Activated CD8-positive, alpha-beta T cell treated with anti-CD3 and anti-CD28 coated beads for 36 hours (primary cell): Measurements from ENCODE around the gene MARCHF9. TPM values are rescaled to one million over a fixed set of nuclear protein-coding genes. Genes with fewer than 3 reads are reported as not detected.

ENCODE experiments used
- ATAC-seq: fragments of 200-7000 bp; cut with Tn5 transposase; one replicate; pipeline ENCODE4 v1.10.0; 2021; ENCODE audit warnings: mild to moderate bottlenecking, moderate library complexity
- CTCF ChIA-PET: fragments of 350-600 bp; sonication (Branson Sonifier 250); formaldehyde crosslinking; loops from one replicate; lab custom pipeline; 2021; ENCODE audit warnings: antibody characterized with exemption; lab: Charles Lee
- POLR2A ChIA-PET: fragments of 350-600 bp; sonication (Branson Sonifier 250); formaldehyde crosslinking; loops from one replicate; lab custom pipeline; 2021; ENCODE audit warnings: antibody characterized with exemption; lab: Charles Lee
- DNase-seq: peaks from one replicate; pipeline ENCODE4 v3.0.0-alpha.2; 2020
- H3K27ac Mint-ChIP-seq: one replicate; pipeline ENCODE4 v1.8.0; 2021; ENCODE audit warnings: mild to moderate bottlenecking, mixed read lengths
- H3K27me3 Mint-ChIP-seq: one replicate; pipeline ENCODE4 v1.8.0; 2021; ENCODE audit warnings: mixed read lengths
- H3K36me3 Mint-ChIP-seq: one replicate; pipeline ENCODE4 v1.8.0; 2021; ENCODE audit warnings: low read depth, mixed read lengths
- H3K4me1 Mint-ChIP-seq: one replicate; pipeline ENCODE4 v1.8.0; 2021; ENCODE audit warnings: low read depth, mixed read lengths
- H3K4me3 Mint-ChIP-seq: one replicate; pipeline ENCODE4 v1.8.0; 2021; ENCODE audit warnings: mild to moderate bottlenecking, moderate library complexity, mixed read lengths
- H3K9me3 Mint-ChIP-seq: one replicate; pipeline ENCODE4 v1.8.0; 2021; ENCODE audit warnings: mixed read lengths
- intact Hi-C: fragments of 100-400 bp; cut with micrococcal nuclease; formaldehyde crosslinking; loops from one replicate; pipeline ENCODE4 v1.10.0; 2022
- total RNA-seq, 2 experiments: library from RNA; stranded (reverse); gene quantifications; one replicate each; pipeline ENCODE4 v1.2.3, GENCODE V29; 2021
- TF ChIP-seq, protein P1 (sequence below): fragments of 200-600 bp; IDR thresholded peaks from one replicate; pipeline ENCODE4 v1.8.0; 2022; ENCODE audit warnings: antibody characterized with exemption, mild to moderate bottlenecking

MARCHF9 gene
- total RNA-seq, 2 experiments from 2014 or later = 23.4 to 24.3 TPM

DNA sequence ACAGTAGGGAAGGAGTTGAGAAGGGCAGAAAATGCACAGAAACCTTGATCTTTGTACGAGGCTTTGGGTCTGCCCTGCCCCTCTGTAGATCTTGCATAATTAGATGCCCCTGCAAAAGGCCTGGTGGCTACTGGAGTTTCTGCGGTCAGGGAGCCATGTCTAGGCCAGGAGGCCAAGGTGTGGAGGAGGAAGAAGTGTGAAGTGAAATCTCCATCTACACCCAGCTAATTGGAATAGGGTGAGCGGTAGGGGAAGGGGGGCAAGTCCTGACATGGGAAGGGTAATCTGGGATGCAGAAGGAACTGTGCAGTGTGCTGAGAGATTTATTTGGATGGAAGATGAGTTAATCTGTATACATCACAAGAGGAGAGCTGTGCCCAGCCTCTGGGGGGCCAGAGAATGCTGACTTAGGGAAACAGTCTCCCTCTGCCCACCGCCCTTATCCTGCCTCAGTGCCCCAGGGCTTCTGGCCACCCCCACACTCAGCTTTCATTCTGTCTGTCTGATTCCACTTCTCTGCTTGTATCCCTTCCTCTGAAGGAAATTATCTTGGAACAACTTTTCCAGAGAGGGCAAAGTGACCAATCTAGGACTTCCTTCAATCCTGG lies 6.6 kb downstream of the MARCHF9 start:
- intact Hi-C loops = no loop called here
- Mint-ChIP-seq H3K9me3 (no peaks in the 10 kb centered on the region), H3K27ac (no peak overlapping the region), H3K4me3 (no peak overlapping the region), H3K36me3 (peaks cover 55% of the 10 kb centered on the region), H3K4me1 (peaks cover 42% of the 10 kb centered on the region), H3K27me3 (peaks cover 3% of the 10 kb centered on the region)
- TF ChIP-seq, protein P1, sequence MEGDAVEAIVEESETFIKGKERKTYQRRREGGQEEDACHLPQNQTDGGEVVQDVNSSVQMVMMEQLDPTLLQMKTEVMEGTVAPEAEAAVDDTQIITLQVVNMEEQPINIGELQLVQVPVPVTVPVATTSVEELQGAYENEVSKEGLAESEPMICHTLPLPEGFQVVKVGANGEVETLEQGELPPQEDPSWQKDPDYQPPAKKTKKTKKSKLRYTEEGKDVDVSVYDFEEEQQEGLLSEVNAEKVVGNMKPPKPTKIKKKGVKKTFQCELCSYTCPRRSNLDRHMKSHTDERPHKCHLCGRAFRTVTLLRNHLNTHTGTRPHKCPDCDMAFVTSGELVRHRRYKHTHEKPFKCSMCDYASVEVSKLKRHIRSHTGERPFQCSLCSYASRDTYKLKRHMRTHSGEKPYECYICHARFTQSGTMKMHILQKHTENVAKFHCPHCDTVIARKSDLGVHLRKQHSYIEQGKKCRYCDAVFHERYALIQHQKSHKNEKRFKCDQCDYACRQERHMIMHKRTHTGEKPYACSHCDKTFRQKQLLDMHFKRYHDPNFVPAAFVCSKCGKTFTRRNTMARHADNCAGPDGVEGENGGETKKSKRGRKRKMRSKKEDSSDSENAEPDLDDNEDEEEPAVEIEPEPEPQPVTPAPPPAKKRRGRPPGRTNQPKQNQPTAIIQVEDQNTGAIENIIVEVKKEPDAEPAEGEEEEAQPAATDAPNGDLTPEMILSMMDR = no peak
- DNase-seq = no peak
- ChIA-PET POLR2A (interaction anchor here (0.9 to 1.2 kb wide), 3 partner anchors 11 to 137 kb away, joined by 3 read pairs; partner anchors contain the start of genes EEF1AKMT3, METTL1 and TSFM), CTCF (interaction anchor here (0.8 to 10.4 kb wide), 3 partner anchors 17 to 143 kb away, joined by 3 to 122 read pairs (median 4); partner anchors contain the start of genes EEF1AKMT3, METTL1 and TSFM)
- ATAC-seq = no peak

DNA sequence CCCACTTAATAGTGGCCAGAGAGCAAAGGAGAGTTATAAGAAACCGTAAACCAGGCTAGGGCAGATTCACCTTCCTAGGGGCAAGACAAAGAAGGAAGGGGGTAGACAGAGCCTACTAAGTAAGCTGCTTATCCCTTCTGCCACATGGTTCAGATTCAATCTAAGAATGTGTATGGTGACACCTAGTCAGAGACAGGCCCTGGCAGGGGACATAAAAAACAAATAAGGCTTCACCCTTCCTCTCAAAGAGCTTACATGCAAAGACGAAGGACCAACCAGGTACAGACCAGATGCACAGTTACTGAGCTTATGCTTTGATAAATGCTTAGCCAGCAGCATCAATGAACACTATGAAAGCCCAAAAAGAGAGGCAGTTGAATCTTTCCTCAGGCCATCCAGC lies 7.6 kb downstream of the MARCHF9 start:
- ATAC-seq (no peak), DNase-seq (no peak)
- TF ChIP-seq, protein P1 = no peak
- Mint-ChIP-seq H3K36me3 (peaks cover 49% of the 10 kb centered on the region), H3K4me1 (peaks cover 42% of the 10 kb centered on the region), H3K27ac (no peak overlapping the region), H3K4me3 (no peak overlapping the region), H3K27me3 (peaks cover 6% of the 10 kb centered on the region), H3K9me3 (no peaks in the 10 kb centered on the region)
- POLR2A ChIA-PET = interaction anchor here (1.2 kb wide), 1 partner anchor 10 kb away, joined by 3 read pairs; the partner anchor contains the start of genes EEF1AKMT3 and METTL1
- CTCF ChIA-PET = interaction anchor here (0.7 to 10.4 kb wide), 3 partner anchors 16 to 142 kb away, joined by 3 to 122 read pairs (median 3); partner anchors contain the start of genes EEF1AKMT3, METTL1, TSFM and TSPAN31
- intact Hi-C loops = no loop called here

DNA sequence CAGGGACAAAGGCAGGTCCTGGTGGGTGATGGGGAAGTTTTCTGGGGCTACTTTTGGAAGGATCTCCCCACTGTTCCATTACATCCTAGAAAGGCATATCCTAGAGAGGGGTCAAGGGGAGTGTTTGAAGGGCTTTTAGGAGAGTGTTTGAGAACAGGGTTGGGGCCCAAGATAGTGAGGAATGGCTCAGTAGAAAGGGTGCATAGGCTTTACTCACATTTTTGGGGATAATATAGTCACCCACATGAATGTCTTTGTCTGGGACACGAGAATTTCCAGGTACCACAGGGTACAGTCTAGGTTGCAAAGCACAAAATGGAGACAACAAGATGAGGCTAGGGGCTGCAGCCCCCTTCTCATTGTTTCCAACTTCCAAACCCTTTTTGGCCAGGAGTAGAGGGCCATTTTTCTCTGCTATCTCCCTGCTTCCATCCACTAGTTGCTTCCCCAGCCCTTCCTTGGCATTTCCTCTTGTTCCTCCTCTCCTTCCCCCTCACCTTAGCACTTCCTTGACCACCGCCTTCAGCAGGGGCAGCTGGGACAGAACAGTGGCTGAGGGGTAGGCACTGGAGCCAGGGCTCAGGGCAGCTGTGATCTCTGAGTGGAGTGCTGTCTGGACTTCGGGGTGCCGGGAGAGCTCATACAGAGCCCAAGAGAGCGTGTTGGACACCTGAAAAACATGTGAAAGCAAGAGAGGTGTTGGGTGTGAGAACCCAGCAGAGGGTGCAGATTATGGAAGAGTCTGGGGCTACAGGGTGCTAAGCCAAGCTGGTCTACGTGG lies 9.2 kb downstream of the MARCHF9 start:
- peaks cover 52% of the 10 kb centered on the region for H3K36me3 Mint-ChIP-seq
- H3K4me1 Mint-ChIP-seq = peaks cover 38% of the 10 kb centered on the region
- CTCF ChIA-PET = interaction anchor here (0.7 to 10.4 kb wide), 10 partner anchors 8 to 142 kb away, joined by 3 to 122 read pairs (median 3); partner anchors contain the start of genes CDK4, EEF1AKMT3, MARCHF9 and METTL1
- no peak for ATAC-seq
- H3K4me3 Mint-ChIP-seq = peak overlapping the region; percentile 80
- H3K27ac Mint-ChIP-seq = peak overlapping the region; percentile 70
- POLR2A ChIA-PET = interaction anchor here (0.7 to 1.6 kb wide), 8 partner anchors 7 to 131 kb away, joined by 3 to 10 read pairs (median 4); partner anchors contain the start of genes CTDSP2, MARCHF9 and TSFM
- intact Hi-C loops = no loop called here
- H3K27me3 Mint-ChIP-seq = peaks cover 6% of the 10 kb centered on the region
- DNase-seq = no peak
- H3K9me3 Mint-ChIP-seq = no peaks in the 10 kb centered on the region
- TF ChIP-seq, protein P1 = no peak

DNA sequence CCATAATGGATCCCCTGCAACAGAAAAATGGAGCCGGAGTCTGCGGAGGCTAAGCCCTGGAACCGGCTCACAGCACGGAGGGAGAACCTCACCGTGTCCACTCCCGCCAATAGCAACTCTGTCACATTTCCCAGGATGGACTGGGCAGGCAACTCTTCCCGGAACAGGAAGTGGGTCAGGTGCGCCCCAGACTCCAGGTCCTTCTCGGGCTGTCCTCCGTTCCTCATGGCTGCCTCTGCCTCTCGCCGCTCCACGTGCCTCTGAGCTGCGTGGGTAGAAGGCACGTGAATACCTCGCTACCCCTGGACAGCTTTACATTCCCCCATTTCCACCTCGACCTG lies 9.7 kb downstream of the MARCHF9 start:
- POLR2A ChIA-PET = interaction anchor here (0.7 to 1.6 kb wide), 8 partner anchors 8 to 164 kb away, joined by 3 to 10 read pairs (median 4); partner anchors contain the start of genes MARCHF9 and TSFM
- DNase-seq (peak; percentile 52), ATAC-seq (peak; percentile 21)
- Mint-ChIP-seq H3K4me1 (peaks cover 34% of the 10 kb centered on the region), H3K27me3 (peaks cover 6% of the 10 kb centered on the region), H3K9me3 (no peaks in the 10 kb centered on the region), H3K36me3 (peaks cover 51% of the 10 kb centered on the region), H3K27ac (peak overlapping the region; percentile 70), H3K4me3 (peak overlapping the region; percentile 80)
- CTCF ChIA-PET = interaction anchor here (0.7 to 10.4 kb wide), 9 partner anchors 8 to 141 kb away, joined by 3 to 122 read pairs (median 3); partner anchors contain the start of genes CDK4, EEF1AKMT3, MARCHF9 and METTL1
- intact Hi-C loops = no loop called here
- TF ChIP-seq, protein P1 = no peak
